IMR-90 (cell line): Measurements from ENCODE around the gene LSM12. TPM values are rescaled to one million over a fixed set of nuclear protein-coding genes. Genes with fewer than 3 reads are reported as not detected.

Experiments
- ATAC-seq: fragments of 200-7000 bp; cut with Tn5 transposase; 2 replicates; pipeline ENCODE4 v1.9.1; 2020; ENCODE audit warnings: low read depth, mild to moderate bottlenecking, moderate library complexity
- BruUV-seq: library from RNA; stranded (reverse); fragments of 400-500 nt; replicated peaks from 2 replicates; lab custom pipeline; 2021; lab: Mats Ljungman, UMichigan
- CTCF ChIA-PET: fragments of 300-600 bp; formaldehyde crosslinking; extraction: SDS; loops from one replicate; lab custom pipeline; 2021; ENCODE audit warnings: antibody characterized with exemption; lab: Yijun Ruan, JAX
- POLR2A ChIA-PET: fragments of 300-600 bp; sonication (Branson Sonifier 250); formaldehyde crosslinking; loops from one replicate; lab custom pipeline; 2022; ENCODE audit warnings: antibody characterized with exemption; ENCODE audit not compliant: unreplicated experiment; lab: Charles Lee
- DNase-seq: peaks from one replicate; pipeline ENCODE4 v3.0.0; 2013
- H2AFZ ChIP-seq: replicated peaks from 2 replicates; pipeline ENCODE3; 2013; ENCODE audit warnings: low read length, mild to moderate bottlenecking; ENCODE audit not compliant: poor library complexity
- H2AK5ac ChIP-seq: 2 replicates; pipeline ENCODE4 v1.6.1; 2013; ENCODE audit warnings: low read depth, low read length, inconsistent platforms
- H2AK9ac ChIP-seq: replicated peaks from 2 replicates; pipeline ENCODE3; 2013; ENCODE audit warnings: mild to moderate bottlenecking, low read depth, low read length, moderate library complexity; ENCODE audit not compliant: poor library complexity
- H2BK120ac ChIP-seq: 2 replicates; pipeline ENCODE4 v1.6.1; 2013; ENCODE audit warnings: low read depth, low read length, inconsistent platforms
- H2BK15ac ChIP-seq: 3 replicates; pipeline ENCODE4 v1.6.1; 2013; ENCODE audit warnings: low read depth, low read length, inconsistent platforms
- H2BK20ac ChIP-seq: 2 replicates; pipeline ENCODE4 v1.6.1; 2013; ENCODE audit warnings: low read depth, mild to moderate bottlenecking, inconsistent platforms, low read length, moderate library complexity
- H2BK5ac ChIP-seq: 2 replicates; pipeline ENCODE4 v1.6.1; 2013; ENCODE audit warnings: mild to moderate bottlenecking, low read depth, low read length, inconsistent platforms; ENCODE audit not compliant: poor library complexity, severe bottlenecking
- H3K14ac ChIP-seq: replicated peaks from 2 replicates; pipeline ENCODE4 v1.6.1; 2013; ENCODE audit warnings: low read depth, low read length, inconsistent platforms
- H3K18ac ChIP-seq: 2 replicates; pipeline ENCODE4 v1.6.1; 2013; ENCODE audit warnings: low read depth, low read length, control low read depth
- H3K23ac ChIP-seq: 2 replicates; pipeline ENCODE4 v1.6.1; 2013; ENCODE audit warnings: low read depth, low read length, inconsistent platforms
- H3K27ac ChIP-seq: 2 replicates; pipeline ENCODE4 v1.5.1; 2013; ENCODE audit warnings: mild to moderate bottlenecking, control low read depth, low read length; ENCODE audit not compliant: insufficient read depth
- H3K27me3 ChIP-seq: 2 replicates; pipeline ENCODE4 v1.6.1; 2013; ENCODE audit warnings: low read length; ENCODE audit not compliant: control insufficient read depth, insufficient read depth
- H3K36me3 ChIP-seq: 2 replicates; pipeline ENCODE4 v1.6.1; 2013; ENCODE audit warnings: low read length, mixed read lengths; ENCODE audit not compliant: control insufficient read depth, insufficient read depth
- H3K4ac ChIP-seq: 2 replicates; pipeline ENCODE4 v1.6.1; 2013; ENCODE audit warnings: low read depth, low read length, inconsistent platforms
- H3K4me1 ChIP-seq: 2 replicates; pipeline ENCODE4 v1.6.1; 2013; ENCODE audit warnings: low read length, mixed read lengths; ENCODE audit not compliant: control insufficient read depth, insufficient read depth
- H3K4me2 ChIP-seq: 2 replicates; pipeline ENCODE4 v1.6.1; 2013; ENCODE audit warnings: low read depth, mild to moderate bottlenecking, control low read depth, low read length, moderate library complexity
- H3K4me3 ChIP-seq: 2 replicates; pipeline ENCODE4 v1.5.1; 2013; ENCODE audit warnings: low read depth, mild to moderate bottlenecking, control low read depth, low read length, moderate library complexity; ENCODE audit not compliant: insufficient read depth
- H3K56ac ChIP-seq: 2 replicates; pipeline ENCODE4 v1.6.1; 2013; ENCODE audit warnings: low read length, inconsistent platforms; ENCODE audit not compliant: insufficient read depth; ENCODE audit errors: extremely low read depth
- H3K79me1 ChIP-seq, 2 experiments: 2 replicates each; pipeline ENCODE4 v1.6.1; 2013; ENCODE audit warnings: low read length in 2 of 2, inconsistent platforms in 1 of 2, low read depth in 1 of 2
- H3K9ac ChIP-seq: 2 replicates; pipeline ENCODE4 v1.6.1; 2013; ENCODE audit warnings: low read depth, low read length, control low read depth
- H3K9me1 ChIP-seq: 2 replicates; pipeline ENCODE4 v1.6.1; 2013; ENCODE audit warnings: low read length, inconsistent platforms; ENCODE audit not compliant: insufficient read depth
- H3K9me3 ChIP-seq: 2 replicates; pipeline ENCODE4 v1.6.1; 2013; ENCODE audit warnings: low read length; ENCODE audit not compliant: control insufficient read depth, insufficient read depth
- H4K20me1 ChIP-seq: 2 replicates; pipeline ENCODE4 v1.6.1; 2013; ENCODE audit warnings: low read length, inconsistent platforms; ENCODE audit not compliant: insufficient read depth
- H4K5ac ChIP-seq: 2 replicates; pipeline ENCODE4 v1.6.1; 2013; ENCODE audit warnings: mild to moderate bottlenecking, low read depth, low read length, control low read depth
- H4K8ac ChIP-seq, 2 experiments: 2 replicates each; pipeline ENCODE4 v1.6.1; 2013; ENCODE audit warnings: low read depth in 2 of 2, low read length in 2 of 2, control low read depth in 1 of 2, inconsistent platforms in 1 of 2
- H4K91ac ChIP-seq: 2 replicates; pipeline ENCODE4 v1.6.1; 2013; ENCODE audit warnings: low read depth, low read length, inconsistent platforms; ENCODE audit not compliant: insufficient read depth
- CEBPB ChIP-seq: IDR thresholded peaks from 2 replicates; pipeline ENCODE4 v1.6.1; 2012; ENCODE audit warnings: low read depth, low read length, improper control_type of control experiment
- CTCF ChIP-seq: conservative IDR thresholded peaks from 2 replicates; pipeline ENCODE4 v1.5.1; 2012; ENCODE audit warnings: mild to moderate bottlenecking, low read depth, low read length, improper control_type of control experiment
- ELK1 ChIP-seq: fragments of 150-350 bp; IDR thresholded peaks from 2 replicates; pipeline ENCODE4 v1.6.1; 2016; ENCODE audit warnings: low read depth, mild to moderate bottlenecking, low read length, moderate library complexity, borderline replicate concordance
- MAFK ChIP-seq: IDR thresholded peaks from 2 replicates; pipeline ENCODE4 v1.6.1; 2012; ENCODE audit warnings: low read depth, low read length, improper control_type of control experiment
- MXI1 ChIP-seq: IDR thresholded peaks from 2 replicates; pipeline ENCODE4 v1.6.1; 2012; ENCODE audit warnings: low read depth, mild to moderate bottlenecking, low read length, moderate library complexity, borderline replicate concordance
- NFE2L2 ChIP-seq: fragments of 150-350 bp; IDR thresholded peaks from 2 replicates; pipeline ENCODE4 v1.6.1; 2016; ENCODE audit warnings: low read depth, mild to moderate bottlenecking, low read length
- RCOR1 ChIP-seq: IDR thresholded peaks from 2 replicates; pipeline ENCODE4 v1.6.1; 2012; ENCODE audit warnings: mild to moderate bottlenecking, low read length, improper control_type of control experiment; ENCODE audit not compliant: insufficient replicate concordance
- RFX5 ChIP-seq: IDR thresholded peaks from 2 replicates; pipeline ENCODE4 v1.8.0; 2012; ENCODE audit warnings: low read depth, mild to moderate bottlenecking, low read length, moderate library complexity
- SMC3 ChIP-seq: fragments of 150-350 bp; IDR thresholded peaks from 2 replicates; pipeline ENCODE4 v1.6.1; 2016; ENCODE audit warnings: low read depth, mild to moderate bottlenecking, antibody characterized with exemption, low read length, moderate library complexity
- WGBS, 2 experiments: methylation state at CpG; one replicate each; pipeline versions ENCODE4 v1.1.5 to v1.1.7; 2013; ENCODE audit warnings: missing lambda C conversion rate in 2 of 2; ENCODE audit not compliant: insufficient read length in 1 of 2; ENCODE audit errors: extremely low coverage in 2 of 2; 5-methylcytosine and 5-hydroxymethylcytosine counted together
- dilution Hi-C: fragments of 300-500 bp; cut with HindIII; formaldehyde crosslinking; loops from one replicate; pipeline ENCODE4 v1.14.3; 2018; ENCODE audit warnings: low sequenced_read_pairs; ENCODE audit not compliant: unreplicated experiment
- in situ Hi-C: fragments of 300-500 bp; cut with MboI; formaldehyde crosslinking; loops from 3 replicates; pipeline ENCODE4 v1.14.3; 2019; ENCODE audit warnings: low sequenced_read_pairs, inconsistent platforms, mixed read lengths
- intact Hi-C: fragments of 100-400 bp; cut with micrococcal nuclease; formaldehyde crosslinking; loops from 2 replicates; pipeline ENCODE4 v1.10.0; 2022
- polyA plus RNA-seq, 3 experiments: library from polyadenylated mRNA; depleted of rRNA; stranded (reverse); fragments of >200 nt; gene quantifications; 2 replicates each; pipeline ENCODE4 v1.2.3, GENCODE V29; 2012; ENCODE audit warnings: low replicate concordance in 1 of 3
- total RNA-seq: library from RNA; depleted of rRNA; stranded (reverse); fragments of >200 nt; gene quantifications from 2 replicates; pipeline ENCODE4 v1.2.3, GENCODE V29; 2012
- TF ChIP-seq, protein P1 (sequence below): fragments of 150-350 bp; IDR thresholded peaks from 2 replicates; pipeline ENCODE4 v1.6.1; 2017; ENCODE audit warnings: mild to moderate bottlenecking, antibody characterized with exemption, low read length, low read depth

LSM12 gene
- total and polyA plus RNA-seq, 2 of the 4 experiments (the other 2 are of a cell fraction) = 38.0 to 41.0 TPM

- Histone ChIP-seq H3K4me2 (no peak overlapping the region), H4K91ac (no peak overlapping the region), H3K36me3 (no peaks in the 10 kb centered on the region), H3K27ac (no peak overlapping the region), H3K79me1 (peaks cover 13 to 75% of the 10 kb centered on the region in 2 experiments), H3K14ac (0 out of 2 replicates have a peak overlapping the region, but pooled peaks have one; percentile 2), H2AK9ac (no peak overlapping the region), H3K27me3 (no peaks in the 10 kb centered on the region), H3K4ac (no peak overlapping the region), H2BK5ac (no peak overlapping the region), H2BK15ac (no peak overlapping the region), H3K4me3 (no peak overlapping the region), H3K18ac (no peak overlapping the region), H4K8ac (no peak overlapping the region), H3K56ac (no peak overlapping the region), H3K9ac (no peak overlapping the region), H3K4me1 (peaks cover 40% of the 10 kb centered on the region), H2BK120ac (no peak overlapping the region), H4K5ac (no peak overlapping the region), H3K23ac (peak overlapping the region; percentile 11; the same call in 1 of the 2 replicates), H3K9me3 (no peaks in the 10 kb centered on the region), H3K9me1 (peaks cover 26% of the 10 kb centered on the region), H2BK20ac (no peak overlapping the region), H2AFZ (no peak overlapping the region), H2AK5ac (peak overlapping the region; percentile 7), H4K20me1 (peaks cover 32% of the 10 kb centered on the region)
- no TSS peak for BruUV-seq
- TF ChIP-seq SMC3 (no peak), ELK1 (no peak), CTCF (no peak; the same call in 1 of the 2 replicates), RFX5 (no peak), NFE2L2 (no peak), RCOR1 (no peak), MXI1 (no peak), MAFK (no peak), CEBPB (no peak)
- TF ChIP-seq, protein P1, sequence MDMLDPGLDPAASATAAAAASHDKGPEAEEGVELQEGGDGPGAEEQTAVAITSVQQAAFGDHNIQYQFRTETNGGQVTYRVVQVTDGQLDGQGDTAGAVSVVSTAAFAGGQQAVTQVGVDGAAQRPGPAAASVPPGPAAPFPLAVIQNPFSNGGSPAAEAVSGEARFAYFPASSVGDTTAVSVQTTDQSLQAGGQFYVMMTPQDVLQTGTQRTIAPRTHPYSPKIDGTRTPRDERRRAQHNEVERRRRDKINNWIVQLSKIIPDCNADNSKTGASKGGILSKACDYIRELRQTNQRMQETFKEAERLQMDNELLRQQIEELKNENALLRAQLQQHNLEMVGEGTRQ = no peak
- dilution Hi-C loops = no loop called here
- intact Hi-C loops = no loop called here
- in situ Hi-C loops = no loop called here
- no peak for DNase-seq
- CTCF ChIA-PET = no interaction called here
- POLR2A ChIA-PET = interaction anchor here (0.7 kb wide), 1 partner anchor 18 kb away, joined by 5 read pairs; no protein-coding TSS in a partner anchor
- no peak for ATAC-seq
- WGBS, 2 experiments = 63% methylated on average over 1 of the region's 3 CpGs; no CpG with 5 or more reads in 1 of the 2 experiments
These were observed 39.0 kb upstream of the LSM12 start for GRCh38 chr17:44105483-44105882.
